Activated naive CD8-positive, alpha-beta T cell treated with anti-CD3 and anti-CD28 coated beads for 36 hours (primary cell): ENCODE data around the gene POTEF. TPM values are rescaled to one million over a fixed set of nuclear protein-coding genes. Genes with fewer than 3 reads are reported as not detected.
"Not testable (repeated sequence)": the region's sequence is repeated elsewhere in the genome, so short reads cannot be mapped to it uniquely, and the experiment has no call there.

Experiments used
- DNase-seq: peaks from one replicate; pipeline ENCODE4 v3.0.0; 2021
- H3K27ac Mint-ChIP-seq: one replicate; pipeline ENCODE4 v1.8.0; 2022; ENCODE audit warnings: mild to moderate bottlenecking, moderate library complexity, mixed read lengths
- H3K27me3 Mint-ChIP-seq: one replicate; pipeline ENCODE4 v1.8.0; 2022; ENCODE audit warnings: mild to moderate bottlenecking, mixed read lengths
- H3K36me3 Mint-ChIP-seq: one replicate; pipeline ENCODE4 v1.8.0; 2021; ENCODE audit warnings: mild to moderate bottlenecking, mixed read lengths
- H3K4me1 Mint-ChIP-seq: one replicate; pipeline ENCODE4 v1.8.0; 2021; ENCODE audit warnings: mixed read lengths
- H3K4me3 Mint-ChIP-seq: one replicate; pipeline ENCODE4 v1.8.0; 2022; ENCODE audit warnings: mild to moderate bottlenecking, moderate library complexity, mixed read lengths
- H3K9me3 Mint-ChIP-seq: one replicate; pipeline ENCODE4 v1.8.0; 2022; ENCODE audit warnings: mixed read lengths
- total RNA-seq, 2 experiments: library from RNA; stranded (reverse); gene quantifications; one replicate each; pipeline ENCODE4 v1.2.3, GENCODE V29; 2021

Gene POTEF
- not detected for total RNA-seq

GRCh38 chr2:130129120-130129829 lies at the start of gene POTEF:
POTEF (minus strand) TSS chr2:130129222; CDS start chr2:130120515, 8,707 bp downstream.
- not testable (repeated sequence) for H3K9me3 Mint-ChIP-seq, H3K27ac Mint-ChIP-seq, H3K4me1 Mint-ChIP-seq, DNase-seq, H3K4me3 Mint-ChIP-seq, H3K36me3 Mint-ChIP-seq, H3K27me3 Mint-ChIP-seq

GRCh38 chr2:130174866-130175265 lies 45.8 kb upstream of the POTEF start:
- H3K27me3 Mint-ChIP-seq, DNase-seq, H3K4me3 Mint-ChIP-seq, H3K4me1 Mint-ChIP-seq, H3K27ac Mint-ChIP-seq, H3K9me3 Mint-ChIP-seq: not testable (repeated sequence)
- peaks cover 22% of the 10 kb centered on the region for H3K36me3 Mint-ChIP-seq

- H3K4me3 Mint-ChIP-seq: no peak overlapping the region
- peaks cover 17% of the 10 kb centered on the region for H3K36me3 Mint-ChIP-seq
- no peak for DNase-seq
- H3K27me3 Mint-ChIP-seq: no peaks in the 10 kb centered on the region
- no peak overlapping the region for H3K27ac Mint-ChIP-seq
- H3K9me3 Mint-ChIP-seq: no peaks in the 10 kb centered on the region
- no peaks in the 10 kb centered on the region for H3K4me1 Mint-ChIP-seq
Measured at GRCh38 chr2:130169896-130170295, 40.9 kb upstream of the POTEF start.

GRCh38 chr2:130169163-130169562 lies 40.1 kb upstream of the POTEF start:
- H3K27ac Mint-ChIP-seq, H3K4me1 Mint-ChIP-seq, H3K4me3 Mint-ChIP-seq, H3K9me3 Mint-ChIP-seq, DNase-seq, H3K27me3 Mint-ChIP-seq: not testable (repeated sequence)
- peaks cover 22% of the 10 kb centered on the region for H3K36me3 Mint-ChIP-seq

GRCh38 chr2:130166611-130167010 lies 37.6 kb upstream of the POTEF start:
- H3K36me3 Mint-ChIP-seq: peaks cover 15% of the 10 kb centered on the region
- not testable (repeated sequence) for H3K27me3 Mint-ChIP-seq, DNase-seq, H3K4me3 Mint-ChIP-seq, H3K9me3 Mint-ChIP-seq, H3K4me1 Mint-ChIP-seq, H3K27ac Mint-ChIP-seq

- Mint-ChIP-seq H3K9me3 (no peaks in the 10 kb centered on the region), H3K27ac (no peak overlapping the region), H3K4me3 (no peak overlapping the region), H3K27me3 (no peaks in the 10 kb centered on the region), H3K36me3 (peaks cover 13% of the 10 kb centered on the region), H3K4me1 (no peaks in the 10 kb centered on the region)
- no peak for DNase-seq
Measured at GRCh38 chr2:130165293-130166016, 36.4 kb upstream of the POTEF start.

GRCh38 chr2:130162968-130163367 lies 33.9 kb upstream of the POTEF start:
- Mint-ChIP-seq H3K4me1 (peaks cover 5% of the 10 kb centered on the region), H3K9me3 (no peaks in the 10 kb centered on the region), H3K27ac (no peak overlapping the region), H3K27me3 (no peaks in the 10 kb centered on the region), H3K4me3 (no peak overlapping the region), H3K36me3 (peaks cover 8% of the 10 kb centered on the region)
- DNase-seq: no peak

GRCh38 chr2:130162486-130162885 lies 33.5 kb upstream of the POTEF start:
- not testable (repeated sequence) for H3K9me3 Mint-ChIP-seq, H3K4me3 Mint-ChIP-seq, H3K27me3 Mint-ChIP-seq, H3K36me3 Mint-ChIP-seq, H3K4me1 Mint-ChIP-seq, H3K27ac Mint-ChIP-seq, DNase-seq

GRCh38 chr2:130160838-130161705 lies 32.0 kb upstream of the POTEF start:
- not testable (repeated sequence) for H3K36me3 Mint-ChIP-seq, H3K27me3 Mint-ChIP-seq, DNase-seq, H3K27ac Mint-ChIP-seq, H3K4me1 Mint-ChIP-seq, H3K9me3 Mint-ChIP-seq, H3K4me3 Mint-ChIP-seq

- H3K27ac Mint-ChIP-seq: no peak overlapping the region
- H3K4me1 Mint-ChIP-seq: peaks cover 6% of the 10 kb centered on the region
- H3K9me3 Mint-ChIP-seq: no peaks in the 10 kb centered on the region
- DNase-seq: no peak
- H3K4me3 Mint-ChIP-seq: no peak overlapping the region
- peaks cover 7% of the 10 kb centered on the region for H3K36me3 Mint-ChIP-seq
- no peaks in the 10 kb centered on the region for H3K27me3 Mint-ChIP-seq
Measured at GRCh38 chr2:130160131-130160530, 31.1 kb upstream of the POTEF start.

- not testable (repeated sequence) for H3K27me3 Mint-ChIP-seq, DNase-seq, H3K4me1 Mint-ChIP-seq, H3K4me3 Mint-ChIP-seq, H3K9me3 Mint-ChIP-seq, H3K27ac Mint-ChIP-seq, H3K36me3 Mint-ChIP-seq
Measured at GRCh38 chr2:130159376-130159775, 30.4 kb upstream of the POTEF start.

- Mint-ChIP-seq H3K27me3 (no peaks in the 10 kb centered on the region), H3K27ac (peak overlapping the region; percentile 71), H3K36me3 (no peaks in the 10 kb centered on the region)
Measured at GRCh38 chr2:130158631-130159030, 29.6 kb upstream of the POTEF start.

GRCh38 chr2:130157825-130158514 lies 28.9 kb upstream of the POTEF start:
- not testable (repeated sequence) for H3K9me3 Mint-ChIP-seq, H3K4me3 Mint-ChIP-seq, H3K27me3 Mint-ChIP-seq, H3K4me1 Mint-ChIP-seq, H3K36me3 Mint-ChIP-seq, DNase-seq
- H3K27ac Mint-ChIP-seq: peak overlapping the region; percentile 71

More at GRCh38 chr2:130158631-130159030, 29.6 kb upstream of the POTEF start:
- H3K4me3 Mint-ChIP-seq: no peak overlapping the region
- peaks cover 6% of the 10 kb centered on the region for H3K4me1 Mint-ChIP-seq
- H3K9me3 Mint-ChIP-seq: no peaks in the 10 kb centered on the region
- DNase-seq: no peak

- not testable (repeated sequence) for H3K4me1 Mint-ChIP-seq, DNase-seq, H3K4me3 Mint-ChIP-seq, H3K27ac Mint-ChIP-seq, H3K36me3 Mint-ChIP-seq, H3K27me3 Mint-ChIP-seq, H3K9me3 Mint-ChIP-seq
Measured at GRCh38 chr2:130157354-130157753, 28.3 kb upstream of the POTEF start.

GRCh38 chr2:130156624-130157004 lies 27.6 kb upstream of the POTEF start:
- Mint-ChIP-seq H3K4me3 (no peak overlapping the region), H3K36me3 (no peaks in the 10 kb centered on the region), H3K27ac (no peak overlapping the region), H3K27me3 (no peaks in the 10 kb centered on the region), H3K4me1 (peaks cover 6% of the 10 kb centered on the region), H3K9me3 (no peaks in the 10 kb centered on the region)
- DNase-seq: no peak
